Progenitor cell of endocrine pancreas (in vitro differentiated cells): Measurements from ENCODE around the gene BMP6. TPM values are rescaled to one million over a fixed set of nuclear protein-coding genes. Genes with fewer than 3 reads are reported as not detected.

ENCODE experiments used
- DNase-seq: peaks from one replicate; pipeline ENCODE4 v3.0.0; 2021; ENCODE audit warnings: low spot score; ENCODE audit not compliant: unreplicated experiment
- H3K27ac Mint-ChIP-seq: 2 replicates; pipeline ENCODE4 v1.8.0; 2021; ENCODE audit warnings: mild to moderate bottlenecking, moderate library complexity, mixed read lengths
- H3K27me3 Mint-ChIP-seq: 2 replicates; pipeline ENCODE4 v1.8.0; 2021; ENCODE audit warnings: mixed read lengths
- H3K36me3 Mint-ChIP-seq: 2 replicates; pipeline ENCODE4 v1.8.0; 2022; ENCODE audit warnings: mixed read lengths; ENCODE audit not compliant: insufficient read depth
- H3K4me1 Mint-ChIP-seq: 2 replicates; pipeline ENCODE4 v1.8.0; 2021; ENCODE audit warnings: low read depth, mixed read lengths
- H3K4me3 Mint-ChIP-seq: 2 replicates; pipeline ENCODE4 v1.8.0; 2021; ENCODE audit warnings: low read depth, mild to moderate bottlenecking, moderate library complexity, mixed read lengths
- H3K9me3 Mint-ChIP-seq: 2 replicates; pipeline ENCODE4 v1.8.0; 2021; ENCODE audit warnings: low read depth, mixed read lengths
- CTCF ChIP-seq: fragments of 200-600 bp; sonication (generic); IDR thresholded peaks from one replicate; pipeline ENCODE4 v1.5.0; 2021; ENCODE audit warnings: antibody characterized with exemption, mild to moderate bottlenecking; ENCODE audit not compliant: unreplicated experiment
- total RNA-seq: library from RNA; stranded (reverse); gene quantifications from 2 replicates; pipeline ENCODE4 v1.2.1, GENCODE V29; 2021

The BMP6 gene
- total RNA-seq, 1 donor from 2014 or later = 3.4 TPM

DNA sequence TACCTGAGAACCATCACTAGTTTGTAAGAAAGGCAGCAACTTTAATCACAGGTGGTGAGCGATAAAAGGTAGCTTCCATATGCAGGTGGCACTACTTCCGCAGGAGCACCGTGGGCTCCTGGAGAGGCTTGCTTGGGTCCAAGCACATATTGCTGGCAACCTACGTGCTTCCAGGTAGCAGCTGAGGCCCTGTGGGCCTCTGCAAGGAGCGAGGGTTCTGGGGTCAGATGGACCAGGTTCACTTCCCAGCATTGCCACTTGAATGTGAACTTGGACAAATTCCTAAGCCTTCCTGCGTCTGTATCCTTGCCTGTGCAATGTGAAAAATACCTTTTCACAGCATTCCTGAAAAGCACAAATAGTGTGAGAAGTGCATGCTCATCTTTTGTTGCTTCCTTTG lies 153.7 kb downstream of the BMP6 start:
- Mint-ChIP-seq H3K9me3 (no peaks in the 10 kb centered on the region), H3K27ac (no peak overlapping the region), H3K4me1 (peaks cover 16% of the 10 kb centered on the region), H3K36me3 (peaks cover 32% of the 10 kb centered on the region), H3K27me3 (peaks cover 4% of the 10 kb centered on the region), H3K4me3 (no peak overlapping the region)
- no peak for DNase-seq
- no peak for TF ChIP-seq CTCF

DNA sequence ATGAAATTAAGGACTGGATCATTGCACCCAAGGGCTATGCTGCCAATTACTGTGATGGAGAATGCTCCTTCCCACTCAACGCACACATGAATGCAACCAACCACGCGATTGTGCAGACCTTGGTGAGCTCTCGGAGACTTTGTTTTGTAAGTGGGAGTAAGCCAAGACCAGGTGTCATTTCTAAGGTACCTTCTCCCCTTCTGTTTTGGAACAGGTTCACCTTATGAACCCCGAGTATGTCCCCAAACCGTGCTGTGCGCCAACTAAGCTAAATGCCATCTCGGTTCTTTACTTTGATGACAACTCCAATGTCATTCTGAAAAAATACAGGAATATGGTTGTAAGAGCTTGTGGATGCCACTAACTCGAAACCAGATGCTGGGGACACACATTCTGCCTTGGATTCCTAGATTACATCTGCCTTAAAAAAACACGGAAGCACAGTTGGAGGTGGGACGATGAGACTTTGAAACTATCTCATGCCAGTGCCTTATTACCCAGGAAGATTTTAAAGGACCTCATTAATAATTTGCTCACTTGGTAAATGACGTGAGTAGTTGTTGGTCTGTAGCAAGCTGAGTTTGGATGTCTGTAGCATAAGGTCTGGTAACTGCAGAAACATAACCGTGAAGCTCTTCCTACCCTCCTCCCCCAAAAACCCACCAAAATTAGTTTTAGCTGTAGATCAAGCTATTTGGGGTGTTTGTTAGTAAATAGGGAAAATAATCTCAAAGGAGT lies 154.2 kb downstream of the BMP6 start:
- no peaks in the 10 kb centered on the region for H3K9me3 Mint-ChIP-seq
- H3K27me3 Mint-ChIP-seq = peaks cover 4% of the 10 kb centered on the region
- H3K36me3 Mint-ChIP-seq = peaks cover 38% of the 10 kb centered on the region
- TF ChIP-seq CTCF = no peak
- H3K4me1 Mint-ChIP-seq = peaks cover 16% of the 10 kb centered on the region
- H3K4me3 Mint-ChIP-seq = no peak overlapping the region
- H3K27ac Mint-ChIP-seq = no peak overlapping the region
- DNase-seq = no peak

DNA sequence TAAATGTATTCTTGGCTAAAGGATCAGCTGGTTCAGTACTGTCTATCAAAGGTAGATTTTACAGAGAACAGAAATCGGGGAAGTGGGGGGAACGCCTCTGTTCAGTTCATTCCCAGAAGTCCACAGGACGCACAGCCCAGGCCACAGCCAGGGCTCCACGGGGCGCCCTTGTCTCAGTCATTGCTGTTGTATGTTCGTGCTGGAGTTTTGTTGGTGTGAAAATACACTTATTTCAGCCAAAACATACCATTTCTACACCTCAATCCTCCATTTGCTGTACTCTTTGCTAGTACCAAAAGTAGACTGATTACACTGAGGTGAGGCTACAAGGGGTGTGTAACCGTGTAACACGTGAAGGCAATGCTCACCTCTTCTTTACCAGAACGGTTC lies 154.8 kb downstream of the BMP6 start:
- Mint-ChIP-seq H3K27ac (no peak overlapping the region), H3K9me3 (no peaks in the 10 kb centered on the region), H3K4me1 (peaks cover 16% of the 10 kb centered on the region), H3K36me3 (peaks cover 42% of the 10 kb centered on the region), H3K4me3 (no peak overlapping the region), H3K27me3 (peaks cover 4% of the 10 kb centered on the region)
- no peak for DNase-seq
- TF ChIP-seq CTCF = no peak

DNA sequence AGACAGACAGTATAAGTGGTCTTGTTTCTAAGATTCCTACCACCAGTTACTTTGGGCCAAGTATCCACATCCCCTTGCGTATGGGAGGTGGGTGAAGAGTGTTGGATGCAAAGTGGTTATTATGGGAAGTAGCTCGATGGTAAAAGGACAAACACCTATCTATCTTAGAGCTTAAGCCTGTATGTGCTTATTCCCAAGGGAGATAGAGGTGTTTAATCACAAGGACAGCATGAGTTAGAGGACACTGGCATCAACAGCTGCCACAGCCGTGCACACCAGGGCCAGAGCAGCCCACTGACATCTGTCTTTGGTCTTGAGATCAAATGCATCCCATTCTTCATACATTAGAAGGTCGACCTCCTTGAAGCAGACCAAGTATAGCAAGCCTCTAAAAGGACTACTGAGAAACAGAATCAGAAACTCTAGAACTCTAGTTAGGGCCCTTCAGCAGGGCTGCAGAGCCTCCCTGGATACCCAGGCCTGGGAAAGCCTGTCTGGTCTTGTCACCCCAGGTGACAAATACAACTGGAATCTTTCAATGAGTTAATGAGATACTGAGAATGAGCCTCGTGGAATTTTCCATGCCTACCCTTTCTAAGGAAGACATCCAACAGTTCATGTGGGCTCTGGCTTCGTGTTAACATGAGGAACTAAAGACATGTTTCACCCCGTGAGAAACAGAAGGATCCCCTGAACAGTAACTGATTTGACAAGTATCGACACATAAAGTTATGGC lies 156.0 kb downstream of the BMP6 start:
- no peaks in the 10 kb centered on the region for H3K9me3 Mint-ChIP-seq
- no peak overlapping the region for H3K4me3 Mint-ChIP-seq
- peaks cover 4% of the 10 kb centered on the region for H3K27me3 Mint-ChIP-seq
- H3K36me3 Mint-ChIP-seq = peaks cover 50% of the 10 kb centered on the region
- no peak overlapping the region for H3K27ac Mint-ChIP-seq
- TF ChIP-seq CTCF = no peak
- no peak for DNase-seq
- H3K4me1 Mint-ChIP-seq = peaks cover 16% of the 10 kb centered on the region

- peaks cover 16% of the 10 kb centered on the region for H3K4me1 Mint-ChIP-seq
- H3K4me3 Mint-ChIP-seq = no peak overlapping the region
- peaks cover 4% of the 10 kb centered on the region for H3K27me3 Mint-ChIP-seq
- no peak for DNase-seq
- H3K27ac Mint-ChIP-seq = no peak overlapping the region
- peaks cover 53% of the 10 kb centered on the region for H3K36me3 Mint-ChIP-seq
- H3K9me3 Mint-ChIP-seq = no peaks in the 10 kb centered on the region
- no peak for TF ChIP-seq CTCF
Measured at GRCh38 chr6:7882505-7883257, 156.8 kb downstream of the BMP6 start.
